Transverse colon (tissue), 4 donors: ENCODE measurements around the gene TMEM212.

Source experiments
- CTCF ChIP-seq, 5 experiments: fragments of 200-600 bp in 3 of 5; fragments of 450-650 bp in 2 of 5; sonication (generic) in 3 of 5; IDR thresholded peaks; 1 replicate in 2 of 5; 2 replicates in 3 of 5; pipeline ENCODE4 v1.5.1; 2016 to 2017; ENCODE audit warnings: antibody characterized with exemption in 5 of 5, inconsistent platforms in 3 of 5, mild to moderate bottlenecking in 2 of 5, moderate library complexity in 1 of 5
- EP300 ChIP-seq: sonication (generic); formaldehyde crosslinking; IDR thresholded peaks from one replicate; pipeline ENCODE4 v1.6.1; 2017; ENCODE audit warnings: antibody characterized with exemption, low read depth
- POLR2AphosphoS5 ChIP-seq, 3 donors: sonication (generic); formaldehyde crosslinking; IDR thresholded peaks; one replicate each; pipeline ENCODE4 v1.6.1; 2016; ENCODE audit warnings: antibody characterized with exemption in 3 of 3

- TF ChIP-seq CTCF (IDR thresholded peaks at IDR 0.05) (no peak), EP300 (no peak), POLR2AphosphoS5 (IDR thresholded peaks at IDR 0.05) (no peak)
These were observed 65.6 kb downstream of the TMEM212 start for GRCh38 chr3:171908731-171909130.
